ENCODE data around the gene CARD11.

DNA sequence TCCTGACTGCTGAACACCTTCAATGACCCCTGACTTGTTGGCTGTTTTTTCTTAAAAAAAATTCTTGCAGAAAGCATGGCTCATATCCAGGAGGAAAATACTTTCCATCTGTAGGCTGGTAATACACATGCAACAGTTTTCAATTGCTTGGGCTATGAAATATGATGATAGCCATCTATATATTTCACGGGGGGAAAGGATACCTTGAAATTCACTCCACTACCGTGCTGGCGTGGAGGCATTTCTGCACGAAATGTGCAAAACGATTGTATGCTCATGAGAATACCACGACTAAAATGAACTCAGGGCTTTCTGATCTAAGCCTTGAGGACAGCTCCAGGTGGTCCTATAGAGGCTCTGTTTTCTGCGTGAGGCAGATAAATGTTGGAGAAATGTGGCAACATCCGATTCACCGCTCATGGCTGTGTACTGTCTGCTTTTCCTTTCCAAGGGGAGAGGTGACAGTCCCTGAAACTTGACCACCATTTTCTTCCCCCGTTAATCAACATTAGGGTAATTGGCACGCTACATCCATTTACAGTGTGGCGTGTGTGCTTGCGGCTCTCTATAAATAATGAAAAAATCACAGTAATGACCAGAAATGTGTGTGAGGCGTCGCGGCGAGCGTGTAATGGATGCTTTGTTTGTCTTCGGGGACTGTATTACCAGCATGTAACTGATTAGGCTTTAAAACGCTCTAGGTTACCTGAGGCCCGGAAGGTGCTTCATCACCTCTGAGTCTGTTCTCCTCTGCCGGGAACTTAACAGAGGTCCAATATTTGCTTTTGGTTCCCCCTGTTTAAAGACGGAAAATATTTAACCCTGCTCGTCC is 12.8 kb upstream of the CARD11 start:
- TF ChIP-seq, protein P1, sequence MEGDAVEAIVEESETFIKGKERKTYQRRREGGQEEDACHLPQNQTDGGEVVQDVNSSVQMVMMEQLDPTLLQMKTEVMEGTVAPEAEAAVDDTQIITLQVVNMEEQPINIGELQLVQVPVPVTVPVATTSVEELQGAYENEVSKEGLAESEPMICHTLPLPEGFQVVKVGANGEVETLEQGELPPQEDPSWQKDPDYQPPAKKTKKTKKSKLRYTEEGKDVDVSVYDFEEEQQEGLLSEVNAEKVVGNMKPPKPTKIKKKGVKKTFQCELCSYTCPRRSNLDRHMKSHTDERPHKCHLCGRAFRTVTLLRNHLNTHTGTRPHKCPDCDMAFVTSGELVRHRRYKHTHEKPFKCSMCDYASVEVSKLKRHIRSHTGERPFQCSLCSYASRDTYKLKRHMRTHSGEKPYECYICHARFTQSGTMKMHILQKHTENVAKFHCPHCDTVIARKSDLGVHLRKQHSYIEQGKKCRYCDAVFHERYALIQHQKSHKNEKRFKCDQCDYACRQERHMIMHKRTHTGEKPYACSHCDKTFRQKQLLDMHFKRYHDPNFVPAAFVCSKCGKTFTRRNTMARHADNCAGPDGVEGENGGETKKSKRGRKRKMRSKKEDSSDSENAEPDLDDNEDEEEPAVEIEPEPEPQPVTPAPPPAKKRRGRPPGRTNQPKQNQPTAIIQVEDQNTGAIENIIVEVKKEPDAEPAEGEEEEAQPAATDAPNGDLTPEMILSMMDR (IDR thresholded peaks at IDR 0.05; ENCODE audit: poor library complexity, severe bottlenecking), result no peak
- TF ChIP-seq POLR2AphosphoS5 (IDR thresholded peaks at IDR 0.05) (no peak), EZH2 (IDR thresholded peaks at IDR 0.05; ENCODE audit: borderline replicate concordance, insufficient read depth, low read length, poor library complexity, severe bottlenecking) (no peak), RAD21 (conservative IDR thresholded peaks at IDR 0.05) (no peak)
